GM18861 (cell line): ENCODE data around the gene CCDC57.
"Not testable (repeated sequence)": the region's sequence is repeated elsewhere in the genome, so short reads cannot be mapped to it uniquely, and the experiment has no call there.

Source experiments
- ATAC-seq: cut with Tn5 transposase; IDR thresholded peaks from one replicate; pipeline ENCODE4 v1.9.1; 2021; ENCODE audit not compliant: unreplicated experiment

The CCDC57 gene

DNA sequence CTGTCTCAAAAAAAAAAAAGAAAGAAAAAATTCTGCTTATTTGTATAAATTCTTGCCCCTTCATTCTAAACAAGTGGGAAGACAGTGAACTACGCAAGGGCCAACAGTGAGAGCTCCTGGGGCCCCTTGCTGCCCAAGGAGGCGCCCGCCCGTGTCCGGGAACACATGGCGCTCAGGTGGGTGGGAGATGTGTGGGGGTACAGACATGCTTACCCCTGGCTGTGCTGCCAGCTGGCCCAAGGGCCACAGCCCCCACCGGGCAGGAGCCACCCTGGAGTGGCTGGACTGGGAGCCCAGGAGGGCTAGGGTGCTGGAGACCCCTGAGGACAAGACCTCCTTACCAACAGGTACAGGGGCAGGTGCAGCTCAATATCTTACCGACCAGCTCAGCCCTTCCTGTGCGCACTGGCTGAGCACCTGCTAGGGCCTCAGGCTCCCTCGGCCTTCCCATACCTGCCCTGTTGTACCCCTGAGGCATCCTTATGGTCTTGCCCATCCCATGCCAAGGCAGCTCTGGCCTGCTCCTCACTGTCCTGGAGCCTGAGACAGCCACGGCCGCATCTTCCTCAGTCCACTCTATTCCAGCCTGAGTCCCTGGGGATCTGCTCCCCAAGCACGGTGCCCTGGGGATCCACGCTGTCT, 56.2 kb downstream of the CCDC57 start:
- ATAC-seq: no peak

DNA sequence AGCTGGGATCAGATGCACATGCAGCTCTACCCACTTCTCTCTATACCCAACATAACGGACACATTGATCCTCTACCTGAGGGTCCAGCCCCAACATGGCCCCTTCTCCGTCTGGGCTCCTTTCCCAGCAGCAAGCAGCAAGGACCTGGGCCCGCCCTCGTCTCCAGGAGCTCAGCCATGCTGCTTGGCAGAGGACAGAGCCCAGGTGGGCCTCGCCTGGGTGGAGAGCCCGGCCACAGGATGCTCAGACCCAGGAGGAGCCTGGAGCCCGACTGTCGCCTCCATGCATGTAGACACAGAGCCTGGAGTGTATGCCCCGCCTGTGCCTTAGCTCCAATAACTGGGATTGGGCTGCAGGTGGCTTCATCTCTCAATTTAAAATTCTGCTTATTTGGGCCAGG, 57.0 kb downstream of the CCDC57 start:
- ATAC-seq: no peak

DNA sequence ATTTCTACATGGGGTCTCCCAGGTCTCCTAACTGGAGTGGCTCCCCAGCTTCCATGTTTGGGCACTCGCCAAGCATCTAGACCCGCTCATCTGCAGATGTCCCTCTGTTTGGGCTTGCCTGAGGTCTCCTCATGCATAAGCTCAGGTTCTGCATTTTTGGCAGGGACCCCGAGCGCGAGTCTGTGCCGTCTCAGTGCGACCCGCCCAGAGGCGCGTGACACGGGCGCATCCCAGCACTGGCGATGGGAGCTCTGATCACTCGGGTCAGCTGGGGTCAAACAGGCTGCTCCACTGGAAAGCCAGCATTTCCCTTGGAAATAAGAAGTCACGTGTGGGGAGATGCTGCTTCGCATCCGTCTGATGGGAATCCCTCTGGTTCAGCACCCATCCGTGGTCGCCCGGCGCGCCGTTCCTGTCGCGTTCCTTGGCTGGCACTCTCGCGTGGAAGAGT, 57.7 kb downstream of the CCDC57 start:
- ATAC-seq: no peak

DNA sequence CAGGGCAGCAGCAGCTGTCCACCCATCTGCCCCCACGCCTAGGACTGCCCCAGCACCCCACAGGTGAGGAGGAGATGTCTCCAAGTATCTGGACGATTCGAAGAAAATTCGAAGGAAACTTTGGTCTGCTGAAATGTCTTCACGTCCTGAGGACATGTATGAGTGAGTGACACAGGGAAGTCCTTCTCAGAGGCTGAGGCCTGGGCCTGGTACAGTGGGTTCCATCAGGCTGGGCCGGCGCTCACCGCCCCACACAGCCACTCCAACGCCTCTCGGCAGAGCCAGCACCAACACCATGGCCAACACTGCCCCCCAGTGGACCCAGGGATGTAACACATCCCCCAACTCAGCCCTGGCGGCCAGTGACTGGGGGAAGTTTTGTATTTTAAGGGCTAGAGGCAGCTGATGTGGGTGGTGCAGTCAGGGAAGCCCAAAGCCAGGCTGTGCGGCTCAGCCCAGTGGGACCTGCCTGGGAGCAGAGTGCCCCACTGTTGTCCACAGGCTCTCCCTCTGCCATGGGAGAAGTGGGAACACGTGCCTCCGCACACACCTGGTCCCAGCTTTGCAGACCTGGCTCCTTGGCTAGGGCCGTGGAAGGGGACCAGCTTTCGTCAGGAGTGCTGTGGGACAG, 58.8 kb downstream of the CCDC57 start:
- no peak for ATAC-seq

DNA sequence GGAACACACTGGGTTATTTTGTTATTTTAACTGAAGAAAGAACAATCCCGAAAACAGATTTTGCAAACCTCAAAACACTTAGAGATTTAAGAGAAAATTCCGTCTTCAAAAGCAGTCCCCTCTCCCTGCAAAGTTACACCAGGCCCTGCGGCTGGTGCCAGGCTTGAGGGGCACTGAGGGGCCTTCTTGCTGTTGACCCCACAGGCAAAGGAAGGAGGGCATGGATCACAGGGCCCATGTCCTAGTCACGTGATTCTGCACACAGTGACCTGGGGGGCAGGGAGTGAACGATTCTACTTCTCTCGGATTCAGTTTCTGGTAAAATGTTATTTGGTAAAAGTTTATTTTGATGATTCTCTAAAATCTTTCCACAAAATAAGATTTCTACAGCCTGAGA, 59.3 kb downstream of the CCDC57 start:
- no peak for ATAC-seq

DNA sequence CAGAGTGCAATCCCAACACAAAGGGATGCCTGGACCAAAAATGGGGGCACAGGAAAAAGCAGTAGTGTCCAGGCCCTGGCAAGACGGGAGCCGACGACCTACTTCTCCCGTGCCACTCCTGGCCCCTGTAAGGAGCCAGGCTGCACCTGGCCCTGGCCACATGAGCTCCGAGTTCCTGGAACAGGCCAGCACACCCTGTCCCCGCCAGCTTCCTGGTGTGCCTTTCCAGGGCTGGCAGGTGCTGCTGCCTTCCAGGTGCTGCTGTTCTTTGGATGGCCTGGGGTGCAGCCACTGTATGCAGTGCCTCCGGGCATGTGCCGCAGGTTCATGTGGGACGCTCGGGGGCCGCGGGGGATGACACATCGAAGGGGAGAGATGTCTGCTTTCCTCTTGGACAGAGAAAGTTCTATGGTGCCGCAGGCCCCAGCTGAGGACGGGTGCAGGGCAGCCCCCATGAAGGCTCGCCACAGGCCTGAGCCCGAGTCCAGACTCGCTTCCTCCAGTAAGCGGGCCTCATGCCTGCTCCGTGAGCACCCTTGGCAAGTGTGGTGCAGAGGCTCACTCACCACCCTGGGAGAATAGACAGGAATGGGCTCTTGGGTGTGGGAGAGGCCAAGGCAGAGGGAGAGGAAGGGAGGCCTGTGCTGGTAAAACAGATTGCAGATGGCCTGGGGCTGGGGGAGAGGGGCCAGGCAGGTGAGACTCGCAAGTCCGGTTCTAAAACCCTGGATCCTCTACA, 59.9 kb downstream of the CCDC57 start:
- no peak for ATAC-seq

DNA sequence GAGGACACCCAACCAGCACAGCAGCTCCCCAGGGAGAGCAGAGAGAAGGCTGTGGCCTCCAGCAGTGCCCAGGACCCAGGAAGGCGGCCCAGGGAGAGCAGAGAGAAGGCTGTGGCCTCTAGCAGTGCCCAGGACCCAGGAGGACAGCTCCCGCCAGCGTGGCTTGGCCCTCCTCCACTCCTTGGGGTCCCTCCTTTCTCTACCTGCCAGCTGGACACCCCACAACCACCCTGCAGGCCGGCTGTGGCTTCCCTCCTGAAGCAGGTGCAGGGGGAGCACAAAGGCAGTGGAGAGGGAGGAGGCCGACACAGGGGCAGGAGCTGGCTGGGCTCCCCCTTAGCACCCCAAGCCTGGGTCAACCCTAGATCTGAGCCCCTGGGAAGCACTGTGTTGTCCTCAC, 60.5 kb downstream of the CCDC57 start:
- no peak for ATAC-seq

DNA sequence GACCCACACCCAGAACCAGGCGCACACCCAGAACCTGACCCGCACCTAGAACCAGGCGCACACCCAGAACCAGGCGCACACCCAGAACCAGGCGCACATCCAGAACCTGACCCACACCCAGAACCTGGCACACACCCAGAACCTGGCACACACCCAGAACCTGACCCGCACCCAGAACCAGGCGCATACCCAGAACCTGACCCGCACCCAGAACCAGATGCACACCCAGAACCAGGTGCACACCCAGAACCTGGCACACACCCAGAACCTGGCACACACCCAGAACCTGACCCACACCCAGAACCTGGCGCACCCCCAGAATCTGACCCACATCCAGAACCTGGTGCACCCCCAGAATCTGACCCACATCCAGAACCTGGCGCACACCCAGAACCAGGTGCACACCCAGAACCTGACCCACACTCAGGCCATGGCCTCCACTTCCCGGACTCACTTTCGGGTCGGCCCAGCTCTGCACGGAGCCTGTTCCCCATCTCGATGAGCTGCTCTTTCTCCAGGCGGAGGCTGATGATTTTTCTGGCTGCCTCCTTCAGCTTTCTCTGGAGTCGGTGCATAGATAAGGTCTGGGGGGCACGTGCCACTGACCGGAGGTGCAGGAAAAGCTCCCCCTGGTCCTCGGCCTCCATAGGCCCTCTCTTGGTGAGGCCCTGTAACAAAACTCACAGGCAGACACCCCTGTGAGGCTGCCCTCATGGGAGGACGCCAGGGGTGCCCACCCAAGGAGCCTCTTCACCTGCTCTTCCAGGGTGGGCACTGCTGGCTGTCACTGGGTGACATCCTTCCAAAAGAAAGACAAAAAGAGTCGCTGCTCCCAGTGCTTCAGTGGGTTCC, 61.3 kb downstream of the CCDC57 start:
- ATAC-seq: no peak

DNA sequence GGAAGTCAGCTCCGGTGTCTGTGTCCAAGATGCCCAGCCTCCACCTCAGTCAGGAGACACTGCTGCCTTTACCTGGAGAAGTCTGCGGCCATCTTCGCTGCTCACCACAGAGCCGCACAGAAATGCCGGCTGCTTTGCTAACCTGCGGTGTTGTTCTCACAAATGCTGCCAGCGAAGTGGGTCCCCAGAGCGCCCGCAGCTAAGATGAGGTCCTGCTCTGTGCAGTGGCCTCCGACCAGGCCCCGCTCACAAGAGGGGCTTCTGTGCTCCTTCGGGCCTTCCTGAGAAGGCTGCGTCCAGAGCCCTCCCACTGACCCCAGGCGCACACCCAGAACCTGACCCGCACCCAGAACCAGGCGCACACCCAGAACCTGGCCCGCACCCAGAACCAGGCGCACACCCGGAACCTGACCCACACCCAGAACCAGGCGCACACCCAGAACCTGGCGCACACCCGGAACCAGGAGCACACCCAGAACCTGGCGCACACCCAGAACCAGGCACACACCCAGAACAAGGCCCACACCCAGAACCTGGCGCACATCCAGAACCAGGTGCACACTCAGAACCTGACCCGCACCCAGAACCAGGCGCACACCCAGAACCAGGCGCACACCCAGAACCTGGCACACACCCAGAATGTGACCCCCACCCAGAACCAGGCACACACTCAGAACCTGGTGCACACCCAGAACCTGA, 63.1 kb downstream of the CCDC57 start:
- ATAC-seq: no peak

DNA sequence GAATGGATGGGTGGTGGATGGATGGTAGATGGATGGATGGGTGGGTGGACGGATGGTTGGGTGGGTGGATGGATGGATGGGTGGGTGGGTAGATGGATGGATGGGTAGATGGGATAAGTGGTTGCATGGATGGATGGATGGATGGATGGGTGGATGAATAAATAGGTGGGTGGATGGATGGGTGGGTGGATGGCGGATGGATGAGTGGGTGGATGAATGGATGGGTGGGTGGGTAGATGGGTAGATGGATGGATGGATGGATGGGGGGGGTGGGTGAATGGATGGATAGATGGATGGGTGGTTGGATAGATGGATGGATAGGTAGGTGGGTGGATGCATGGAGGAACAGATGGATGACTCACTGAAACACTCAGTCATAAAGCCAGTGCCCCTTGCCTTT, 63.6 kb downstream of the CCDC57 start:
- ATAC-seq: no peak

DNA sequence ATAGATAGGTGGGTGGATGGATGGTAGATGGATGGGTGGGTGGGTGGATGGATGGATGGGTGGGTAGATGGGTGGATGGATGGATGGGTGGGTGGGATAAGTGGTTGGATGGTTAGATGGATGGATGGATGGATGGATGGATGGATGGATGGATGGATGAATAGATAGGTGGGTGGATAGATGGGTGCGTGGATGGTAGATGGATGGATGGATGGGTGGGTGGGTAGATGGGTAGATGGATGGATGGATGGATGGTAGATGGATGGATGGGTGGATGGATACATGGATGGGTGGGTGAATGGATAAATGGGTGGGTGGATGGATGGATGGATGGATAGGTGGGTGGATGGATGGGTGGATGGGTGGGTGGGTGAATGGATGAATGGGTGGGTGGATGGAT, 64.6 kb downstream of the CCDC57 start:
- ATAC-seq: no peak

DNA sequence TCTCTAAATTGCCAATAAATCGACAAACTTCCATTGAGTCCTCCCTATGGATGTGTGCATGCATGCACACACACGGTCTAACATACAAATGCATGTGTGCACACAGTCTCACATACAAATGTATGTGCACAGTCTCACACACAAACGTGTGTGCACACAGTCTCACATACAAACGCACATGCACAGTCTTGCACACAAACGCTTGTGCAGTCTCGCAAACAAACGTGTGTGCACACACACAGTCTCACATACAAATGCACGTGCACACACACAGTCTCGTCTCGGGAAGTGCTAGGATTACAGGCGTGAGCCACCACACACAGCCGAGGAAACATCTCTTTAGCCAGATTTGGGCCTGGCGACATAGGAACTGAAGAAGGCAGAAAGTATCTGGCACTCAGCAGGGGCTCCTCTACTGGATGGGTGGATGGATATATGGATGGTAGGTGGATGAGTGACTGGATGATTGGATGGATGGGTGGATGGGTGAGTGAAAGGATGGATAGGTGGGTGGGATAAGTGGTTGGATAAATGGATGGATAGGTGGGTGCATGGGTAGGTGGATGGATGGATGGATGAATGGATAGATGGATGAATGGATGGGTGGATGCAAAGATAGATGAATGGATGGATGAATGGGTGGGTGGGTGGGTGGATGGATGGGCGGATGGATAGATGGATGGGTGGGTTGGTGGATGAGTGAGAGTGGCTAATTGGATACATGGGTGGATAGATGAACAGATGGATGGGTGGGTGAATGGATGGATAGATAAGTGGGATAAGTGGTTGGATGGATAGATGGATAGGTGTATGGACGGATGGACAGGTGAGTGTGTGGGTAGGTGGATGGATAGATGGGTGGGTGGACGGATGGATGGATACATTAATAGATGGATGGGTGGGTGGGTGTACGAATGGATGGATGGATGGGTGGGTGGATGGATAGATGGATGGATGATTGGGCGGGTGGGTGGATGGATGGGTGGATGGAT, 65.7 kb downstream of the CCDC57 start:
- ATAC-seq: no peak

DNA sequence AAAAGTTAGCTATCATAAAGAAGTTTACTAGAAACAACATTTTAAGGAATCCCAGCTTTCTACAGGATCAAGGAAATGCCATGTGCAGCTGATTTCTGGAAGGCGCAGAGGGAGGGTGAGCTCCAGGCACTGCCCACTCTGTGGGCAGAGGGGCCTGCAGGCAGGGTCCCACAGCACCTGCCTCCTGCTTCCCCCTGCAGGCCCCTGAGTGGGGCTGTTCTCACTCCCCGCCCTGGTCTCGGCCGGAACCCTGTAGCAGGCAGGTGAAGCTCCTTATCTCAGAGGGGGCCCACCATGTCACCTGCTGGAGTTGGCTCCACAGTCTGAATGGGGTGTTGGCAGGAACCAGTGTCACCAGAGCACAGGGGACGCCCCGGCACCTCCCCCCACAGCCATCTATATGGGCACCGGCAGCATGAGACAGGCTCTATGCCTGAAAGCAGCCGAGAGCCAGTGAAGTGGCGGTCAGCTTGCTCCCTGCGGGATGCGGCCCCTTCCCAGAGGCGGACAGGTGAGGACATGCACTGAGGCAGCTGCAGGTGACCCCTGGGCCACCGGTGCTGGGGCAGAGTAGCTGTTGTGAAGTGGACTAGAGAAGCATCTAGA, 67.0 kb downstream of the CCDC57 start:
- ATAC-seq: no peak

DNA sequence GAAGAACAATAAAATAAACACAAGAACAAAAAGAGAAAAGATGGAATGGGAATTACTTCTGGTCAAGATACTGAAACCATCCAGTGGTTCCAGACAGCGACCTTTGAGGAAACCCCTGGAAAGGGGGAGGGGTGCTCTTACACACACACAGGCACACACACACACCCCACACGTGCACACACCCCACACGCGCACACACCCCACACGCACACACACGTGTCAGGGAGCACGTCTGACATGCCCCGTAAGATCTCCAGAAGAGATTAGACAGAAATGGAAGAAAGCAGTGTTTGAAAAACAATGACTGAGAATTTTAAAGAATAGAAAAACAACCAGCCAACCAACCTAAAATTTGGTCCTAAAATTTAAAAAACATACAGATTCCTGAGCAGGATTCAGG, 69.3 kb downstream of the CCDC57 start:
- ATAC-seq: no peak

DNA sequence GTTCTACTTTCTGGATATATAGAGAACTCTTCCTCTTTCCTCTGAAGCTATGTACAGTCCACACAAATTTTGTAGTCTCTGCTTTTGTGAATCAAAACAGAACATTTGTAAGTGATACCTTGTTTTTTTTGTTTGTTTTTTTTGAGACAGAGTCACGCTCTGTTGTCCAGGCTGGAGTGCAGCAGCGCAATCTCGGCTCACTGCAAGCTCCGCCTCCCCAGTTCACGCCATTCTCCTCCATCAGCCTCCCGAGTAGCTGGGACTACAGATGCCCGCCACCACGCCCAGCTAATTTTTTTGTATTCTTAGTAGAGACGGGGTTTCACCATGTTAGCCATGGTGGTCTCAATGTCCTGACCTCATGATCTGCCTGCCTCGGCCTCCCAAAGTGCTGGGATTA, 72.7 kb downstream of the CCDC57 start:
- ATAC-seq: not testable (repeated sequence)

DNA sequence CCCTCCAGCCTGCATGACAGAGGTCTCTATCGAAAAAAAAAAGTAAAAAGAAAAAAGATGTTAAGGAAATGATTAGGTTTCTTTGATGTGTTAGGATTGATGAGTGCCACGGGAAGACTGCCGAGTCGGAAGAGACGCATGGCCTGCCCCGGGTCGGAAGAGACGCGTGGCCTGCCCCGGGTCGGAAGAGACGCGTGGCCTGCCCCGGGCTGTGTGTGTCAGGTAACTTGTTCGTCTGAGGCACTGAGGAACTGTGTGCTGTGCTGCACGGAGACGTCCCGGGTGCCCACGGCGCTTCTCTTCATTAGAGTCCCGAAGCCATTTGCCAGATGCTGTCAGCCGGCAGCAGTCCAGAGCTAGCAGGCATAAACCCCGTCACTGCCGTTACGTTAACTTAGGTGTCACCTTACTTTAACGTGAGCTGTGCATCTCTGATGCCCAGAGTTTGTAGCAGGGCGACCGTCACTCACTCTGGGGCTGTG, 74.1 kb downstream of the CCDC57 start:
- no peak for ATAC-seq

DNA sequence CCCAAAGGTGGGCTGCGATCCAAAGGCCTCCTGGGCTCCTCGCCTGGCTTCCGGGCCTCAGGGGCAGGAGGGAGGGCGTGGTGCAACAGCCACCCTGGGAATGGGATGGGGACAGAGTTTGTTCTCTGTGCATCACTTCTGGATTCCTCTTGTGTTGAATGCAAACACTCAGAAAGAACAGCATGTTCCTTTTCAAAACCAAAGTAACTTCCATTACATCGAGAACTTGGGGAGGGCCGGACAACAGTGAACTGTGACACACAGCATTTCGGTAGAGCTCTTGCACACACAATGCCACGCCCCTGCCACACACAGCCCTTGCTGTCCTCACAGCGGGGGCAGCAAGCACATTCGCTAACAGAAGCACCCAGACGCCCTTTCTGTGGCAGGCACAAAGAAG, 78.5 kb downstream of the CCDC57 start:
- ATAC-seq: no peak

DNA sequence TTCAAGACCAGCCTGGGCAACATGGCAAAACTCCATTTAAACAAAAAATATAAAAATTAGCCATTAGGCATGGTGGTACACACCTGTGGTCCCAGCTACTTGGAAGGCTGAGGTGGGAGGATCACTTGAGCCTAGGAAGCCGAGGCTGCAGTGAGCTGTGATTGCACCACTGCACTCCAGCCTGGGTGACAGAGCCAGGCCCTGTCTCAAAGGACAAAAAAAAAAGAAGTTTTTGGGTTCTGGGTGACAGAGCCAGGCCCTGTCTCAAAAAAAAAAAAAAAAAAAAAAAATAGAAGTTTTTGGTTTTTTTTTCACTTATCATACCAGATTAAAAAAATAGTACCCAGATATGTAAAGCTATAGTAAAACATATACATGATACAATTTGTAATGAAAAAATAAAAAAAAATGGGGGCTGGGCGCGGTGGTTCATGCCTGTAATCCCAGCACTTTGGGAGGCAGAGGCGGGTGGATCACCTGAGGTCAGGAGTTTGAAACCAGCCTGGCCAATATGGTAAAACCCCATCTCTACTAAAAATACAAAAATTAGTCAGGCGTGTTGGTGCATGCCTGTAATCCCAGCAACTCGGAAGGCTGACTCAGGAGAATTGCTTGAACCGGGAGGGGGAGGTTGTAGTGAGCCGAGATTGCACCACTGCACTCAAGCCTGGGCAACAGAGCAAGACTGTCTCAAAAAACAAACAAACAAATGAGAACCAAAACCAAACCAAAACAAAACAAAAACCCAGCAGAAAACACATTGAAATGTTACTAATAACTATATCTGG, 79.3 kb downstream of the CCDC57 start:
- not testable (repeated sequence) for ATAC-seq
